Measurements from ENCODE around the gene NOB1. TPM values are rescaled to one million over a fixed set of nuclear protein-coding genes. Genes with fewer than 3 reads are reported as not detected.

The NOB1 gene
- total and polyA plus RNA-seq, 2 of the 4 experiments (the other 2 are of a cell fraction) = 47.0 to 58.1 TPM

DNA sequence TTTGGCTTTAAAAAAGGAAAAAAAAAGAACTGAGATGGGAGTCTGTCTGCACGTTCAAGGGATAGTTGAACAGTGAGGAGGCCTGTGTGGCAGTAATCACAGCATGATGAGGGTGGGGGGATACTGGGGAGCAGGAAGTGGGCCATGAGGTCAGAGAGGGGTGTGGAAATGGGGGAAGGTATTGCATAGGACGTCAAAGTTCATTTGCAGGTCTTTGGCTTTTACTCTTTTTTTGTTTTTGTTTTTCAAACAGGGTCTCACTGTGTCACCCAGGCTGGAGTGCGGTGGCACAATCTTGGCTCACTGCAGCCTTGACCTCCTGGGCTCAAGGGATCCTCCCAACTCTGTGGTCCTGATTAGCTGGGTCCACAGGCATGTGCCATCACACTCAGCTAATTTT lies 26.4 kb upstream of the NOB1 start:
- Histone ChIP-seq H3K4me3 (ENCODE audit: insufficient read depth, low read depth, low read length) (no peak overlapping the region), H2BK5ac (ENCODE audit: low read depth, low read length, poor library complexity, severe bottlenecking) (no peak overlapping the region), H3K36me3 (ENCODE audit: control insufficient read depth, insufficient read depth, low read length) (peaks cover 2% of the 10 kb centered on the region), H2BK20ac (ENCODE audit: low read depth, low read length) (no peak overlapping the region), H4K8ac (ENCODE audit: low read depth in 2 of 2, low read length in 2 of 2) (no peak overlapping the region), H3K27ac (ENCODE audit: insufficient read depth, low read length) (no peak overlapping the region), H4K91ac (ENCODE audit: insufficient read depth, low read depth, low read length) (no peak overlapping the region), H3K27me3 (ENCODE audit: control insufficient read depth, insufficient read depth, low read length) (no peaks in the 10 kb centered on the region), H3K4me1 (ENCODE audit: control insufficient read depth, insufficient read depth, low read length) (no peaks in the 10 kb centered on the region), H3K9ac (ENCODE audit: low read depth, low read length) (no peak overlapping the region), H2BK15ac (ENCODE audit: low read depth, low read length) (no peak overlapping the region), H4K20me1 (ENCODE audit: insufficient read depth, low read length) (no peaks in the 10 kb centered on the region), H3K18ac (ENCODE audit: low read depth, low read length) (no peak overlapping the region), H3K4me2 (ENCODE audit: low read depth, low read length) (no peak overlapping the region), H4K5ac (ENCODE audit: low read depth, low read length) (no peak overlapping the region), H3K9me3 (ENCODE audit: control insufficient read depth, insufficient read depth, low read length) (no peaks in the 10 kb centered on the region), H3K79me1 (ENCODE audit: low read depth in 1 of 2, low read length in 2 of 2) (peaks cover 5 to 26% of the 10 kb centered on the region in 2 experiments), H3K14ac (replicated peaks; ENCODE audit: low read depth, low read length) (no peak overlapping the region), H3K9me1 (ENCODE audit: insufficient read depth, low read length) (no peaks in the 10 kb centered on the region), H2AFZ (replicated peaks; ENCODE audit: low read length, poor library complexity) (no peak overlapping the region), H3K23ac (ENCODE audit: low read depth, low read length) (no peak overlapping the region), H2BK120ac (ENCODE audit: low read depth, low read length) (no peak overlapping the region), H2AK9ac (replicated peaks; ENCODE audit: low read depth, low read length, poor library complexity) (no peak overlapping the region), H3K4ac (ENCODE audit: low read depth, low read length) (no peak overlapping the region), H2AK5ac (ENCODE audit: low read depth, low read length) (no peak overlapping the region), H3K56ac (ENCODE audit: extremely low read depth, insufficient read depth, low read length) (no peak overlapping the region)
- no peak for ATAC-seq (ENCODE audit: low read depth)
- DNase-seq = no peak
- intact Hi-C loops (cut with micrococcal nuclease) (no loop called here), dilution Hi-C loops (cut with HindIII; ENCODE audit: low sequenced_read_pairs, unreplicated experiment) (no loop called here), in situ Hi-C loops (cut with MboI; ENCODE audit: low sequenced_read_pairs) (no loop called here)
- whole genome bisulfite sequencing, 2 experiments (ENCODE audit: extremely low coverage in 2 of 2, insufficient read length in 1 of 2) = 71% methylated on average over 1 of the region's 3 CpGs; no CpG with 5 or more reads in 1 of the 2 experiments
- BruUV-seq (replicated peaks) = no TSS peak
- CTCF ChIA-PET = no interaction called here
- TF ChIP-seq FOS (IDR thresholded peaks at IDR 0.05; ENCODE audit: low read depth, low read length) = no peak
- POLR2A ChIA-PET (ENCODE audit: unreplicated experiment) = no interaction called here

All from IMR-90 (cell line).